Endothelial cell of umbilical vein (primary cell): ENCODE measurements around the gene CIAO1.

Experiments
- CTCF ChIP-seq, 2 donors: IDR thresholded peaks; 1 replicate in 1 of 2; 2 replicates in 1 of 2; pipeline ENCODE4 v1.5.1; 2011; ENCODE audit warnings: low read length in 2 of 2, mild to moderate bottlenecking in 2 of 2, moderate library complexity in 2 of 2, control low read depth in 1 of 2, inconsistent platforms in 1 of 2, low read depth in 1 of 2; ENCODE audit not compliant: insufficient read depth in 1 of 2; ENCODE audit errors: extremely low read depth in 1 of 2
- POLR2A ChIP-seq: IDR thresholded peaks from 2 replicates; pipeline ENCODE4 v1.6.1; 2012; ENCODE audit warnings: low read depth, mild to moderate bottlenecking, control low read depth, low read length
- POLR2AphosphoS5 ChIP-seq: IDR thresholded peaks from 2 replicates; pipeline ENCODE4 v1.6.1; 2012; ENCODE audit warnings: low read depth, mild to moderate bottlenecking, control low read depth, low read length, moderate library complexity; ENCODE audit not compliant: insufficient read depth

DNA sequence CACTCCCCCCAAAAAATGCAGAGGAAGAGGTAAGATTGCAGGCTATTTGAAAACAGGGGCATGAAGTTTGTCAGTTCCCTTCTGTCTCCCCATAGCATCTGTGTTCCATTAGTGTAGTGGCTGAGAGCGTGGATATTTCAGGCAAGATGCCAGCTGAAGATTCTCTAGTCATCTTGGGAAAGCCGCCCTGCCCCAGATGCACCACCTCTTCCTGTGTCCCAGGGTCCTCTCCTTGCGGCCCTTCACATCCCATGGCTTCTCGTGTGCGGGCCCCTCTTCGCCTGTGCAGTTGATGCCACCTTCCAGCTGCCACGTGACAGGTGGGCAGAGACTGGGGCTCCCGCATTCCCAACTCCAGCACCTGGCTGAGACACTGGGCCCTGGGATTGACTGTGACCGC is 16.4 kb upstream of the CIAO1 start:
- no peak for TF ChIP-seq POLR2AphosphoS5
- no peak for TF ChIP-seq CTCF (IDR thresholded peaks at IDR 0.05; ENCODE audit: extremely low read depth in 1 of 2, insufficient read depth in 1 of 2, low read depth in 1 of 2, low read length in 2 of 2)
- no peak for TF ChIP-seq POLR2A
